Uterus (tissue), 4 donors: ENCODE measurements around the gene DNAH6. TPM values are rescaled to one million over a fixed set of nuclear protein-coding genes. Genes with fewer than 3 reads are reported as not detected.

Source experiments
- DNase-seq, 2 donors: peaks; one replicate each; pipeline ENCODE4 v3.0.0-alpha.2; 2019 to 2020
- H3K27ac ChIP-seq, 2 donors: fragments of 200-600 bp; sonication (generic); 1 replicate in 1 of 2; 2 replicates in 1 of 2; pipeline ENCODE4 v1.5.1; 2016 to 2018
- H3K27me3 ChIP-seq, 2 donors: fragments of 200-600 bp; sonication (generic); one replicate each; pipeline ENCODE4 v1.5.1; 2018 to 2019; ENCODE audit warnings: control low read depth in 1 of 2
- H3K36me3 ChIP-seq, 2 donors: fragments of 200-600 bp; sonication (generic); one replicate each; pipeline ENCODE4 v1.5.1; 2019; ENCODE audit warnings: control low read depth in 1 of 2
- H3K4me1 ChIP-seq, 2 donors: fragments of 200-600 bp; sonication (generic); one replicate each; pipeline ENCODE4 v1.5.1; 2018 to 2019; ENCODE audit warnings: control low read depth in 1 of 2
- H3K4me3 ChIP-seq, 2 donors: fragments of 200-600 bp; sonication (generic); 1 replicate in 1 of 2; 2 replicates in 1 of 2; pipeline ENCODE4 v1.5.1; 2018 to 2019; ENCODE audit warnings: mild to moderate bottlenecking in 1 of 2
- H3K9me3 ChIP-seq, 2 donors: fragments of 200-600 bp; sonication (generic); one replicate each; pipeline ENCODE4 v1.5.1; 2019; ENCODE audit warnings: control low read depth in 1 of 2
- POLR2A ChIP-seq, 2 donors: fragments of 450-650 bp; IDR thresholded peaks; one replicate each; pipeline ENCODE4 v1.6.1; 2016; ENCODE audit warnings: antibody characterized with exemption in 2 of 2, mild to moderate bottlenecking in 1 of 2, moderate library complexity in 1 of 2
- intact Hi-C: fragments of 100-400 bp; cut with DNase I; formaldehyde crosslinking; loops from one replicate; pipeline ENCODE4 v1.15.1; 2023; ENCODE audit warnings: low total_unique reads
- total RNA-seq, 4 donors: library from RNA; depleted of rRNA in 3 of 4; stranded (reverse); fragments of >200 nt in 3 of 4; gene quantifications; one replicate each; pipeline versions ENCODE4 v1.1.0 to v1.2.4, GENCODE V29; 2014 to 2023
- TF ChIP-seq, protein P1 (sequence below), 4 experiments: fragments of 200-600 bp in 2 of 4; fragments of 450-650 bp in 2 of 4; sonication (generic) in 2 of 4; IDR thresholded peaks; one replicate each; pipeline ENCODE4 v1.5.1; 2016 to 2019; ENCODE audit warnings: antibody characterized with exemption in 4 of 4, mild to moderate bottlenecking in 2 of 4, moderate library complexity in 1 of 4
- donor health status: DM: yes; HTN: yes; CAD: no.

The DNAH6 gene
- total RNA-seq, 4 donors from 2014 or later: 1.0 to 8.4 (median 2.7) TPM

DNA sequence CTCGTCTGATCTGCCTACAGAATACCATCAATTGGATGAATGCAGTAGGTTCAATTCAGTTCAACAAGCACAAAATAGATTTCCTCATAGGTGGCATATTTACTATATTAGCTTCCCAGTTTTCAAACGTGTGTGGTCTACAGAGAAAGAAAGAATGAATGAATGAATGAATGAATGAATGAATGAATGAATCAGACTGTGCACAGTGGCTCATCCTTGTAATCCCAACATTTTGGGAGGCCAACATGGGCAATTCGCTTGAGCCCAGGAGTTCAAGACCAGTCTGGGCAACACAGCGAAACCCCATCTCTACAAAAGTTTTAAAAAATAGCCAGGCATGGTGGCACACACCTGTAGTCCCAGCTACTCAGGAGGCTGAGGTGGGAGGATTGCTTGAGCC is 269.7 kb downstream of the DNAH6 start:
- no peak for TF ChIP-seq POLR2A (IDR thresholded peaks at IDR 0.05)
- TF ChIP-seq, protein P1, sequence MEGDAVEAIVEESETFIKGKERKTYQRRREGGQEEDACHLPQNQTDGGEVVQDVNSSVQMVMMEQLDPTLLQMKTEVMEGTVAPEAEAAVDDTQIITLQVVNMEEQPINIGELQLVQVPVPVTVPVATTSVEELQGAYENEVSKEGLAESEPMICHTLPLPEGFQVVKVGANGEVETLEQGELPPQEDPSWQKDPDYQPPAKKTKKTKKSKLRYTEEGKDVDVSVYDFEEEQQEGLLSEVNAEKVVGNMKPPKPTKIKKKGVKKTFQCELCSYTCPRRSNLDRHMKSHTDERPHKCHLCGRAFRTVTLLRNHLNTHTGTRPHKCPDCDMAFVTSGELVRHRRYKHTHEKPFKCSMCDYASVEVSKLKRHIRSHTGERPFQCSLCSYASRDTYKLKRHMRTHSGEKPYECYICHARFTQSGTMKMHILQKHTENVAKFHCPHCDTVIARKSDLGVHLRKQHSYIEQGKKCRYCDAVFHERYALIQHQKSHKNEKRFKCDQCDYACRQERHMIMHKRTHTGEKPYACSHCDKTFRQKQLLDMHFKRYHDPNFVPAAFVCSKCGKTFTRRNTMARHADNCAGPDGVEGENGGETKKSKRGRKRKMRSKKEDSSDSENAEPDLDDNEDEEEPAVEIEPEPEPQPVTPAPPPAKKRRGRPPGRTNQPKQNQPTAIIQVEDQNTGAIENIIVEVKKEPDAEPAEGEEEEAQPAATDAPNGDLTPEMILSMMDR (IDR thresholded peaks at IDR 0.05): no peak

DNA sequence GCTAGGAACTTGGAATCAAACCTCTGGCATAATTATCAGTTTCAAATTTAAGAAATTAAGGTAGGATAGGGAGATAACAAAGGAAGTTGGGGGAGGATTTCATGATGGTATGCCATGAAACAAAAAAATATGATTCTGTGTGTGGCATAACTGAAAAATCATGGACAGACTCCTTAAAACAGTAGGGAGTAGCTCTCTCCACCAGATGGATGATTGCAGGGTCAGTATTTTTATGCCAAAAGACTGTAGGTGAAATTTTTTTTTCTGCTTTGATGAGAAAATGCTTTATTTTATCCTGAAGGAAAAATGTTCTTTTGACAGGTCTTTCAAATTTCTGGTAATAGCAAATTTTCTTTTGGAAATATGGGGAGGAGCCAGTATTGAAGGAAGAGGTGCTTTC is 270.3 kb downstream of the DNAH6 start:
- Histone ChIP-seq H3K27ac (no peak overlapping the region), H3K4me1 (no peaks in the 10 kb centered on the region), H3K4me3 (no peak overlapping the region), H3K36me3 (no peaks in the 10 kb centered on the region), H3K9me3 (no peaks in the 10 kb centered on the region), H3K27me3 (no peaks in the 10 kb centered on the region)
- intact Hi-C loops: no loop called here
- TF ChIP-seq, protein P1 (IDR thresholded peaks at IDR 0.05): no peak
- TF ChIP-seq POLR2A (IDR thresholded peaks at IDR 0.05): no peak
- DNase-seq: no peak

More for the DNA sequence above, 269.7 kb downstream of the DNAH6 start:
- H3K4me1 ChIP-seq: no peaks in the 10 kb centered on the region
- no peaks in the 10 kb centered on the region for H3K36me3 ChIP-seq
- no peaks in the 10 kb centered on the region for H3K9me3 ChIP-seq
- no peak overlapping the region for H3K4me3 ChIP-seq
- no peak overlapping the region for H3K27ac ChIP-seq
- DNase-seq: no peak
- H3K27me3 ChIP-seq: no peaks in the 10 kb centered on the region
- intact Hi-C loops: no loop called here

DNA sequence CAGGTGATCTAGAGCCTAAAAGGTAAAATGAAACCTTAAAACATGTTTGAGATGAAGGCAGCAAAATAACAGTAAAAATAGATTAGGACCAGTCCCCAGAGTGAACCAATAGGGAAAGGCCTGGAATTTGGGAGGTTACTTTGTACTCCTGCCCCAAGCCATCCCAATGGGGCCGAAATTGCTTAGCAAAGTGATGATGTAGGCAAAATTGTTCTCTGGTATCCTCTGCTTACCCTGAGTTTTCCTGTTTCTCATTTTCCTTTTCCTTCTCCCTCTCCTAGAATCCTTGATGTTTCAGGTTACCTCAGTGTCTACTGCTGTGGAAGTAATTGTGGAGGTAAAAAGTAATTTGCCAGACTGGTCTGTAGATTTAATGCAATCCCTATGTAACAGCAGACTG is 271.7 kb downstream of the DNAH6 start:
- Histone ChIP-seq H3K27ac (no peak overlapping the region), H3K4me1 (no peaks in the 10 kb centered on the region), H3K4me3 (no peak overlapping the region), H3K36me3 (no peaks in the 10 kb centered on the region), H3K27me3 (no peaks in the 10 kb centered on the region), H3K9me3 (no peaks in the 10 kb centered on the region)
- no peak for TF ChIP-seq POLR2A (IDR thresholded peaks at IDR 0.05)
- TF ChIP-seq, protein P1 (IDR thresholded peaks at IDR 0.05): no peak
- DNase-seq: no peak
- intact Hi-C loops: no loop called here

DNA sequence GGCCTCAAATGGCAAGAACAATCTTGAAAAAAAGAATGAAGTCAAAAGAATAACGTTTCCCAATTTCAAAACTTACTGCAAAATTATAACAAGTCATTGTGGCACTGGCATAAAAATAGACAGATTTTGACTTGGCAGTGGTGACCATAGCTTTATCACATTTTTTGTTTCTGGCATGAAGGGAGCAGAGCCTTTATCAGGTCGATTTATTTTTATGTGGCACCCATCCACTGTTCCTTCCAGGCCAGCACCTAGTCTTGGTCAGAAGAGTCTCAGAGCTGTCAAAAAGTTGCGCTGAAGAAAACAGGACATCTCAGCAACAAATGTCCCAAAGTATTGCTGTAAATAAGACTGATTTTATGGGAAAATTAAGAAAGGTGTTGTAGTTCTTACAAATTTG is 272.2 kb downstream of the DNAH6 start:
- Histone ChIP-seq H3K27me3 (no peaks in the 10 kb centered on the region), H3K36me3 (no peaks in the 10 kb centered on the region), H3K4me1 (no peaks in the 10 kb centered on the region), H3K9me3 (no peaks in the 10 kb centered on the region), H3K4me3 (no peak overlapping the region), H3K27ac (no peak overlapping the region)
- DNase-seq: no peak
- no peak for TF ChIP-seq POLR2A (IDR thresholded peaks at IDR 0.05)
- TF ChIP-seq, protein P1 (IDR thresholded peaks at IDR 0.05): no peak
- intact Hi-C loops: no loop called here

DNA sequence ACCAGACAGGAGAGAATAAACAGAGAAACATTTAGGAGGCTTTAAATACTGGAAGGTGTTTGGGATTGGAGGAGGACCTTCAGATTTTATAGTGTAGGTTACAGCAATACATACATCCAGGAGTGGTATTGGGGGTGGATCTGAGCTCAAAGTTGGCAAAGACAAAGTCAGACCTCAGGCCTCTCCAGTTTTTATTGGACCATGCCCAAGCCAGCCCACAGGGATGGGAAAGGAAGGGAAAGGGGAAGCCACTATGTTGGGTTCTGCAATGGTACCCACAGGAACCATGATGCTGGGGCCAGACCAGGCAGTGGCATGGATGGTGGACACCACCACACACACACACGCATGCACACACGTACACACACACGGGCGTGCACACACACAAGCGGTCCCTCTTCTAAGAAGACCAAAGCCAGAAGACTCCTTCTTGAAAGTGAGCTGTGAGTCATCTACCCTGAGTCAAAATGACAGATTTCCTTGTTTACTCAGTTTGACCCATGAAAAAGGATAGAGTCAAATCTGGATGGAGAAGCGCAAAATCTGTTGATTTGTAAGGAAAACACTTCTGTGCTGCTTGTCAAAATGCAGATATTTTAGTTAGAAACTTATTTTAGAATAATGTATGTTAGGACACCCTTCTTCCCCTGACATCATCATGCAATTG is 276.7 kb downstream of the DNAH6 start:
- TF ChIP-seq POLR2A (IDR thresholded peaks at IDR 0.05): no peak
- intact Hi-C loops: no loop called here
- Histone ChIP-seq H3K27ac (no peak overlapping the region), H3K27me3 (no peaks in the 10 kb centered on the region), H3K36me3 (no peaks in the 10 kb centered on the region), H3K9me3 (no peaks in the 10 kb centered on the region), H3K4me1 (no peaks in the 10 kb centered on the region), H3K4me3 (no peak overlapping the region)
- DNase-seq: no peak

DNA sequence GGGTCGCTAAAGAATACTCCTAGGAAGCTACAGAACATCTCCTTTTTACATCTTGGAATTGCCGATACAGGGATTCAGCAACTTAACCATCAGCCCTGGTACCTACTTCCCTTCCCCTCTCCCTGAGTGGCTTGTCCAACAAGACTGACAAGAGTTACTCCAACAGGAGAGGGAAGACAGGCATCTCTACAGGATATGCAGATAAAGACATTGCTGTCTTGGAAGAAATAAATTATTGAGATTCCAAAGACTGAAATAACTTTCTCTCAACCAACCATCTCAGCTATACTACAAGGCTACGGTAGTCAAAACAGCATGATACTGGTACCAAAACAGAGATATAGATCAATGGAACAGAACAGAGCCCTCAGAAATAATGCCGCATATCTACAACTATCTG is 277.3 kb downstream of the DNAH6 start:
- Histone ChIP-seq H3K27ac (no peak overlapping the region), H3K36me3 (no peaks in the 10 kb centered on the region), H3K4me3 (no peak overlapping the region), H3K9me3 (no peaks in the 10 kb centered on the region), H3K27me3 (no peaks in the 10 kb centered on the region), H3K4me1 (no peaks in the 10 kb centered on the region)
- TF ChIP-seq, protein P1 (IDR thresholded peaks at IDR 0.05): no peak
- TF ChIP-seq POLR2A (IDR thresholded peaks at IDR 0.05): no peak
- DNase-seq: no peak
- intact Hi-C loops: no loop called here
